K562 (cell line): ENCODE results near the gene CAPN13. TPM values are rescaled to one million over a fixed set of nuclear protein-coding genes. Genes with fewer than 3 reads are reported as not detected.

Experiments used
- AFF4 ChIP-seq: sonication (generic); formaldehyde crosslinking; IDR thresholded peaks from 2 replicates; pipeline ENCODE4 v1.8.0; 2023; ENCODE audit warnings: mild to moderate bottlenecking, missing genetic modification reagents
- ESRRA ChIP-seq: fragments of 450-650 bp; IDR thresholded peaks from 2 replicates; pipeline ENCODE4 v1.6.1; 2014; ENCODE audit warnings: low read depth, mild to moderate bottlenecking, moderate library complexity, borderline replicate concordance
- PRMT5 ChIP-seq: sonication (generic); formaldehyde crosslinking; IDR thresholded peaks from 2 replicates; pipeline ENCODE4 v1.5.0; 2020; ENCODE audit warnings: missing genetic modification reagents
- RBM22 ChIP-seq: fragments of 200-400 bp; formaldehyde crosslinking; IDR thresholded peaks from 2 replicates; pipeline ENCODE4 v1.6.1; 2018; ENCODE audit warnings: low read length, low read depth; ENCODE audit not compliant: poor library complexity, severe bottlenecking
- TAL1 ChIP-seq: fragments of 450-650 bp; IDR thresholded peaks from 2 replicates; pipeline ENCODE4 v1.6.1; 2016; ENCODE audit warnings: mild to moderate bottlenecking
- TCF3 ChIP-seq: sonication (generic); formaldehyde crosslinking; IDR thresholded peaks from 2 replicates; pipeline ENCODE4 v1.4.0; 2020; ENCODE audit warnings: mild to moderate bottlenecking, missing genetic modification reagents
- ZBTB34 ChIP-seq: fragments of 250-450 bp; sonication (Bioruptor Pico); IDR thresholded peaks from 2 replicates; pipeline ENCODE4 v1.8.0; 2021; ENCODE audit warnings: mild to moderate bottlenecking, moderate library complexity
- ZNF740 ChIP-seq, 3 experiments: fragments of 200-800 bp in 1 of 3; sonication (Bioruptor generic) in 1 of 3; sonication (generic) in 1 of 3; formaldehyde crosslinking in 1 of 3; IDR thresholded peaks; 2 replicates each; pipeline versions ENCODE4 v1.6.1 to v1.8.0; 2016 to 2022; ENCODE audit warnings: mild to moderate bottlenecking in 2 of 3, missing compliant biosample characterization in 2 of 3, missing genetic modification characterization in 2 of 3, missing genetic modification reagents in 1 of 3
- polyA plus RNA-seq, 8 experiments: library from polyadenylated mRNA; depleted of rRNA in 4 of 8; stranded (reverse) in 5 of 8; unstranded in 3 of 8; fragments of >200 nt; fragmentation: Nextera tagmentation in 2 of 8; fragmentation: Illumina TruSeq in 1 of 8; extraction: Ambion mirVana in 2 of 8; extraction: Trizol in 1 of 8; gene quantifications; 2 replicates each; pipeline versions ENCODE4 v1.2.1 to v1.2.3, GENCODE V29; 2011 to 2014; ENCODE audit warnings: inconsistent platforms in 1 of 8, missing spikeins in 1 of 8
- total RNA-seq, 7 experiments: library from RNA; depleted of rRNA in 6 of 7; stranded (reverse); fragments of >200 nt in 6 of 7; fragmentation: Illumina TruSeq in 2 of 7; extraction: Trizol in 2 of 7; gene quantifications; 2 replicates each; pipeline versions ENCODE4 v1.2.1 to v1.2.3, GENCODE V29; 2011 to 2021; ENCODE audit warnings: low replicate concordance in 1 of 7

The CAPN13 gene
- total and polyA plus RNA-seq, 9 of the 15 experiments (the other 6 are each of a cell fraction or from before 2014, with no cell fraction given): not detected

GRCh38 chr2:30796699-30797098 is 10.5 kb downstream of the CAPN13 start (continued):
- TF ChIP-seq AFF4 (CRISPR knock-in tag) (no peak), ESRRA (no peak), TCF3 (no peak), ZNF740 (CRISPR knock-in tag; IDR thresholded peaks at IDR 0.05) (no peak), ZNF740 (tag; IDR thresholded peaks at IDR 0.05) (no peak), TAL1 (no peak), PRMT5 (no peak), ZBTB34 (CRISPR knock-in tag) (no peak), RBM22 (no peak)
- TF ChIP-seq, all 486 proteins: peak for 0
